GM18511 (cell line): Measurements from ENCODE around the gene TSPAN11.
"Not testable (repeated sequence)": the region's sequence is repeated elsewhere in the genome, so short reads cannot be mapped to it uniquely, and the experiment has no call there.

Source experiments
- ATAC-seq: cut with Tn5 transposase; IDR thresholded peaks from one replicate; pipeline ENCODE4 v1.9.1; 2021; ENCODE audit warnings: mild to moderate bottlenecking, moderate library complexity; ENCODE audit not compliant: unreplicated experiment

The TSPAN11 gene

DNA sequence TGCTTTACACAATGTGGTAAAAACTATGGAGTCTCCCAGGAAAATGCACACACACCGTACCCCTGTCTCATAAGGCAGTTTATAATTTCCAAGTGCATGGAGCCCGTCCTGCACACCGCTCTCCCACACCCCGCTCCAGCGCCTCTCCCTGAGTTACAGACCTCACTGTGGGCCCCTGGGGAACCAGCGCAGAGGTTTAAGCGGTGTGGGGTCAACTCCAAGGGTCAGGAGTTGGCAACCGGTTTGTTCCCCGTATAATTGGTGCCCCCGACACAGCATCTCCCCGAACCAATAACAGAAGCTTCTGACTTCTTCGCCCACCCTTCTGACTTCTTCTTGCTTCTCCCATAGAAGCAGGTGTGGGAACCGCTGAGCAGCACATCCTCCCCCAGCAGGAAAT is 88.7 kb downstream of the TSPAN11 start:
- no peak for ATAC-seq

DNA sequence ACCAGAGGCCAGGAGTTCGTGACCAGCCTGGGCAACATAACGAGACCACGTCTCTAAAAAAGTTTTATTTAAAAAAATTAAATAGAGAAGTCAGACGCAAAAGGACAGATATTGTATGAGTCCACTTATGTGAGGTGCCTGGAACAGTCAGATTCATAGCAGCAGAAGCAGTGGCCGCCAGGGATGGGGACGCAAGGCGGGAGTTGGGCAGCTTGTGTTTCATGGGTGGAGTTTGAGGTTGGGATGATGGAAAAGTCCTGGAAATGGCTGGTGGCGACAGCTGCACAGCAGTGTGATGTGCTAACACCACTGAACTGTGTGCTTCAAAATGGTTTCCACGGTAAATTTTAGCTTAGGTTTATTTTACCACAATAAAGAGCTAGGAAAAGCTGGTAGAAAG is 89.5 kb downstream of the TSPAN11 start:
- no peak for ATAC-seq

DNA sequence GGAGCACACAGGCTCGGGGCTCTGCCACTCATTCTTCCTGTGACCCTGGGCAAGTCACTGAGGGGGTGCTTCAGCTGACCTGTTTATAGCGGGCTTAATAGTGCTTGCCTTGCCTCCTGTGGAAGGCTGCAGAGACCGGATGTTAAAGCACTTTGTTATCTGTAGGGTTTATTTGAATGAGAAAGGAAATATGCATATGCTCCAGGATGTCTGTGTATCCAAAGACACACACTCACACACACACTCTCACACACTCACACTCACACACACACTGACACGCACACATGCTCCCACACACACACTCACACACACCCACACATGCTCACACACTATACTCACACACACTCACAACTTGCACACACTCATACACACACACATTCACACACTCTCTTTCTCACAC is 91.0 kb downstream of the TSPAN11 start:
- ATAC-seq, result no peak

DNA sequence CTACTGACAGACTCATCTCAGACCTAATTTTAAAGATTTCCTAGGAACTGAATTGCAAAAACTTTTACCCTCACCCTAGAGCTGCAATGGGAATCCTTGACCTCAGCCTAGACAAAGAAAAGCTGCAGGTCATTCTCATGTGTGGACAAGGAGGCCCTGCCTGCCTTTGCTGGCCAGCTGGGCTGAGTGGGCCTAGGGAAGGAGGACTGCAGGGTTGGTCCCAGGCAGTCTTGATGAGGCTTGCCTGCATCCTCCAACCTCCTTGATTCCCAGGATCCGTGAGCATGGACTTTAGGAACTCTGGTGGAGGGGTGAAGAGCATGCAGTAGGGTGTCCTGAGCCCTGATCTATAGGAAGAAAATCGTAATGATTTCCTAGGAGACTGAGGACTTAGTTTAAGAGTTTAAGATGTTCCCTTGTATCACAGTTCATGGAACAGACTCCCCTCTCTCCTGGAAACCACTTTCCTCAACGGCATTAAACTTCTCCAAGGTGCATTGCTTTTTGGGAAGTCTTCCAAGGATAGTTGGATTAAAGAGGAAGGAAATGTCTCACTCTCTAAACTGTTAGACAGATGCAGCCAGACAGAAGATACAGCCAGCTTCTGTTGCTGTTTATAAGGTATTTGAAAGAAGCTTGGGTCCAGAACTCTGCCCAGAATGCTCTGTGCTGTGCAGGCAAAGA is 91.7 kb downstream of the TSPAN11 start:
- ATAC-seq, result no peak

DNA sequence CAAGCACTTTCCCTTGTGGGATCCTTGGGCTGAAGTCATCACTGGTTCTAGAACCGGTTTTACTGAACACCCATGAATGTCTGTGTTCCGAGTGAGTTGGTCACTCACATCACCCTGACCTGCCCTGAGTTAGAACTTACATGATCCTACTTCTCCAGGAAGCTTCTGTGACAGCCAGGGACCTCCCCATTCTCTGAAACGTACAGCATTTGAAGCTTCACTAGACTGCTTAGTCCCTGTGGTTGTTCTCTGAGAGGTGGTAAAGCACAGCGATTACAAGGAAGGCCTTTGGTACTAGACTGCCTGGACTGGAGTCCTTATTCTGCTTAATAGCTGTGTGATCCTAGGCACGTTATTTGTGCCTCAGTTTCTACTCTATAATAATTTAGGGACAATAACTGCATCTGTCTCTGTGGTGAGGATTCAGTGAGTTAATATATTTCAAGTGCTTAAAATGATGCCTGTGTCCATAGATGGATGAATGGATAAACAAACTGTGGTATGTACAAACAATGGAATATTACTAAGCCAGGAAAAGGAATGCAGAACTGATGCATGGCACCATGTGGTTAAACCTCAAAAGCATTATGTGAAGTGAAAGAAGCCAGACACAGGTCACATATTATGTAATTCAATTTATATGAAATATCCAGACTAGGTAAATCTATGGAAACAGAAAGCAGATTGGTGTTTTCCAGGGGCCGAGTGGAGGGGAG is 92.4 kb downstream of the TSPAN11 start:
- no peak for ATAC-seq

DNA sequence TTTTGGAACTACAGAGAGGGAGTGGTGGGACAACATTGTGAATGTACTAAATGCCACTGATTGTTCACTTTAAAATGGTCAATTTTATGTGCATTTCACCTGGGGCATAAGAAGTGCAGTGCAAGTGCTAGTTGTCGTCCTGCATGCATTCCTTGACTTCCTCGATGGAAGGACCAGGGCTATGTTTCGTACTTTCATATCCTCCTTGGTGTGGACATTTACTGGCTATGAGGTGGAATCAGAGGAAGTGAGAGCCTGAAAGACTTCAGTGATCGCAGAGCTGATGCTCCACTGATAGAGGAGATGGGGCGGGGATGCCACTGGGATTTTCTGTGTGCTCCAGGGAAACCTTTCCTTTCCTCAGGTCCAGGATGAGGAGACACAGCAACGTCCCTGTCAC is 93.0 kb downstream of the TSPAN11 start:
- ATAC-seq, result no peak

DNA sequence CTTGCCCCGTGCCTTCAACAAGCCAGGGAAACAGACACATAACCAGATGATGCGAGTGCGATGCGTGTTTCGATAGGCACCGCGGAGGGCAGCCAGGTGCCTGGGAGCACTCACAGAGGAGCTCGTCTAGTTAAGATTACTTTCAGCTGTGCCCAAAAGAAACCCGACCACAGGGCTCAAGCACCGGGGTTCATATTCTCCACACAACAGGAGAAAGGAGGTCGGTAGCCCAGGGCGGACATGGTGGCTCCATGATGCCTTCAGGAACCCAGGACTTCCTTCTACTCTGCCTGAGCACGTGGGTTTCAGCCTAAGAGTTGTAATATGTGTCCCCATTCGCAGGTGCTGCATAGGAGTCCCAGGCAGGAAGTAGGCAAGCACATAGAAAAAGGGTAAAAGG is 93.4 kb downstream of the TSPAN11 start:
- ATAC-seq, result no peak

DNA sequence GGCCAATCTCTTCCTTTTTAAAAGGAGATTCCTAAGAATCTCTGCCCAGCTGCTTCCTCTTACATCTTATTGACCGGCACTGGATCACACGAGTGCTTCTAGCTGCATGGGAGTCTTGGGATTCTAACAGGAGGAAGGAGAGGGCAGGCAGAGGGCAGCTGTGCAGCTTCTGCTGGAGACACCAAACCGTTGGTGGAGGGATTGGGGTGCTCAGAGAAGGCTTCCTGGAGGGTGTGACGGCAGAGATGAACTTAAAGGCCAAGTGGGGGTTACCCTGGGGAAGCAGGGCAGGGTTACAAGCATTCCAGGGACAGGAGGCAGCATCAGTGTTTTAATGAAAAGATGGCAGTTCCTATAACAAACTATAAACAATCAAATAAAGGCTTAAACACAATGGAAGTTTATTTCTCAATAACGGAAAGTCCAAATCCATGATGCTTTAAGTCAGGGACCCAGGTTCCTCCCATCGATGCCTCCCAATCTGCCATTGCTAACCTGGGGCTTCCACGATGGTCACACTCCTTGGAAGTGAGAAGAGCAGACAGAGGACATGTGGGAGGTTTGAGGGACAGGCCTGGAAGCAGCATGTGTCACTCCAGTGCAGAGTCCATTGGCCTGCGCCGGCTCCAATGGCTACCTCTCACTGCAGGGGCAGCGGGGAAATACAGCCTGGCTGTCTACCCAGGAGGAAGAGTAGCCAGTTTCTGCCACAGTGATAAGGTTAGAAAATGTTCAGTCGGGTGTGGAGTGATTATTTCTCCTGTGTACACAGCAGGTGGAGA is 94.0 kb downstream of the TSPAN11 start:
- no peak for ATAC-seq

DNA sequence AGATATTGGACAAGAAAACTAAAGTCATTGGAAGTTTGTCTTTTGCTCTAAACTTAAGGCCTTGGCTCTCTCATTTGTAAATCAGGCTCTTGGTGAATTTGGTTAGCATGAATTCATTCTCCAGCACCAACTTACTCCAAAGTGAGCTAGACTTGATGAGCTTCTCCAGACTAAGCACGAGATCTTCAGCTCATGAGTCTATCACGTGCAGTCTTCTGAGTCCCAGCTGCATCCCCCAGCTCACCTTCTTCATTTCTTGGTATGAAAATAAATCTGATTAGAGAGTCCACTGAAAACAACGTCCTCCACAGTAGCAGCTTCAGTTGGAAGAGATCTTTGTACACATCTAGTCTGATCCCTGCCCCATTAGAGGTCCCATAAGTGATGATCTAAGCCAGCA is 94.6 kb downstream of the TSPAN11 start:
- no peak for ATAC-seq

DNA sequence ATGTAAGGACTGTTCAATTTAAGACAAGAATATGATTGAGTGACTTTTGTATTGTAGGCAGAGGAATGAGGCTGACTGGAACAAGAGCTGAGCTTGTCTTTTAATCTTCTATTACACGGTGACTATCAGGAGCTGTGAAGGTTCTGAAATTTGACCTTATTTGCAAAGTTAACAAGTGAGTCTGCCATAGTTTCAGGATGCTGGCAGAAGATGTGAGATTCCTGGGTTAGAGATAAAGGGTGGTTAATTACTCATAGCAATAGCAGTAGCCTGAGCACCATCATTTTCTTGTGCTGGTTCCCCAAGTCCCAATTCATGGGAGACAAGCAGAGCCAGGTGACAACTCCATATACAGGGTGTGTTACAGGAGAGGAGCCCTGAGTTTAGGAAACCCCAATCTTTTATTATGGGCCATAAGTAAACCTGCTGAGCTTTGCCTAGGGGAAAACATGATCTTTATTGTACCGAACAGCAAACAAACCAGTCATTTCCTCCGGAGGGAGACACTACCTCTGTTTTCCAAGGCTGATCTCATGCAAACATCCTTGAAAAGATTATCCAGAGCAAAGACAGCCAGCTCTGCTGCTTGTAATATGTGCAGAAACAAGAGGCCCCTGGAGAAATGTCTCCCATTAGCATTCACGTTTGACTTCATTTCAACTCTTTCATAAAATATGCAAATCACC is 95.4 kb downstream of the TSPAN11 start:
- no peak for ATAC-seq

DNA sequence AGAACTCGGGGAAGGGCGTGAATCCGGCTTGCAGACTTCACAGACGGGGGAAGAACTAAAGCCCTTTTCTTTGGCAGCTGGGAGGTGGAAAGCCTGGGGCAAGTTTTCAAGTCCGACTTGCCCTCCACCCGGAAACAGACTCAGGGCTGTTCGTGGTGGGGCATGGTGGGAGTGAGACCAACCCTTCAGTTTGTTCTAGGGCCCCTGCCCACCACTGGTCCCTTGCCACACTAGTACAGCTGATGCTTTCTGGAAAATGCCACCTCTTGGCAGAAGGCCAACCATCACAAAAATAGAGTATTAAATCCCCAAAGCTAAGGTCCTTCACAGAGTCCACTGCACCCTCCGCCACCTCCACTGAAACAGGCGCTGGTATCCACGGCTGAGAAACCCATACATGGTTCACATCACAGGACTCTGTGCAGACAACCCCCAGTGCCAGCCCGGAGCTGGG is 96.8 kb downstream of the TSPAN11 start:
- ATAC-seq, result no peak

DNA sequence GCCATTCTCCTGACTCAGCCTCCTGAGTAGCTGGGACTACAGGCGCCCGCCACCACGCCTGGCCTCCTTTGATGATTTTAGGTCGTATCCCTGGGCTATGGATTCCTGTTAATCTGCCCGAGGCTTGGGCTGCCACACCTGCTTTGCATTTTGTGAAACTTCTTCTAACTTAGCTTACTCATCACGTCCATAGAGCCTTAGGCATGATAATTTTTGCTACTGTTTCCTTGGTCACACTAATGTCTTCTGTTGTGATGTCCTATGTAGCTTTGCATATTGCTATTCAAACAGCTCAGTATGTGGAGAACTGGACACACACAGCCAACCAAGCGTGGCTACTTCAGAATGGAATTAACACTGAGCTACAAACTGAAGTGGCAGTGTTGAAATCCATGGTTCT is 99.7 kb downstream of the TSPAN11 start:
- no peak for ATAC-seq

DNA sequence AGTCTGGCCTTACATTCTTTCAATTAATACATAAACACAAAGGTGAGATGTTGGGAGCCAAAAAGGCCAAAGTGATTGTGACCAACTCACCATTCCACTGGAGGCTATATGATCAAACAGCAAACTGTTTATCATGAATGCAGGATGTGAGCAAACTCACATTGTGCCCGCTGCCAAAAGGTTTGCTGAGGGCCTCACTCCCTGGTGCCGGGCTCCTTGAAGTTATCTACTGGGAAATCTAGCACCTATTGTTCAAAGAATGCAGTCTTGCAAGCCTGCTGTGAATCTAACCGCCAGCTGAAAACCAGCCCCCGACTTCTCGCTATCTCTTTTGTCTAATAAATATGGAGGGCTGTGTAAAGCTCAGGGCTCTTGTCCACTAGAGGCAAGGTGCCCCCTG is 100.5 kb downstream of the TSPAN11 start:
- not testable (repeated sequence) for ATAC-seq

DNA sequence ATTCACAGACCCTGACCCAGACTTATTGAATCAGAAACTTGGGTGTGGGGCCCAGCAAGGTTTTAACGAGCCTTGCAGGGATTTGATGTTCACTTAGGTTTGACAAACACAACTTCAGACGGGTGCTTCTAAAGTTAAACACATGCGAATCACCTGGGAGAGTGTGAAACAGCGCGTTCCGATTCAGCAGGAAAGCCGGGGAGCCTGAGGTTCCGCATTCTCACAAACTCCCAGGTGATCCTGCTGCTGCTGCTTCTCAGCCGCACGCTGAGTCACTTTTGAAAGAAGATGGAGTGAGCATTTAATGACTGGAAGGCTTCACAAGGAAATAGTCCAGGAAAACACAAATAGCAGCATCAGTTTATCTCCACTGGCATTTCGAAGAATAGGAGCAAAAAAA is 102.9 kb downstream of the TSPAN11 start:
- ATAC-seq, result no peak

DNA sequence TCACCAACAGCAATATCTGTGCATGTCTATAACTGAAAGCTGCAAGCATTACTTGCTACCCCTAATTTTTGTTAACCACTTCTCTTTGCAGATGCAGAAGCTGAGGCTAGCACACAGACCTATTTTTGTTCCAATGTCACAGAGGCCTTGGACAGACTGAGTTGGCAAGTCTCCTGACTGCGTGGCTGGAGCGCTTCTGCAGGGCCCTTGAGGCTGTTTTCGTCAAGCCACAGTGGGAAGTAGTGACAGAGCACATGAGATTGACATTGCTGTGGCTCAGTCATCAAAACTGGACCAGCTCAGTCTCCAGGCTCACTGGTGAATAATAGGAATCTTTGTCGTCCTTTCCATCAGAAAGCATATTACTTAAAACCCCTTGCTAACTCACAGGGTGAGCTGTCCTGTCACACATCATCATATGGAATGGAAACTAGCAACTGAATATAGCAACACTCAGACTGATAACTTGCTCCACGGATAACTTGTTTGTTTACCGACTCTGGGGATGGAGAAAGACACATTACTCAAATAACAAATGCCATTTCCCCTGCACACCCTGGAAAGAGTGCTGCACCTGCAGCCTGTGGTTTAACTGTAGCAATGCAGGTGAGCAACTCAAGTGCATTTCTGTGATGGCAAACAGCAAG is 103.5 kb downstream of the TSPAN11 start:
- no peak for ATAC-seq

DNA sequence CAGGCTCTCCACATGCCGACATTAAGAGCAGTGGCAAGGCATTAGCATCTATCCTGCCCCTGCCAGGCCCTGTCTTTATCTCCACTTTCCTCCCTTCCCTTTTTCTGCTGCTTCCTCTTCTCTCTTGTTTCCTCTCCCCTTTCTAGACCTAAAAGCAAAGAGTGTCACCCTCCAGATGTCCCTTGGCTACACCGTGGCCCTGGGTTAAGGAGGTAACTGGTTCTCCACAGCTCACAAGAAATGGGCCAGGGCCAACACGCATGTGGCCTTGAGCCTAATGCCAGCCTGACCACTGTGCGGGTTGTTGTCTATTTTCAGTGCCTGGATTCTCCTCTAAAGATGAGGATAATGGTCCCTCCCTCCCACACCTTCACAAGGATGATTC is 105.4 kb downstream of the TSPAN11 start:
- no peak for ATAC-seq

DNA sequence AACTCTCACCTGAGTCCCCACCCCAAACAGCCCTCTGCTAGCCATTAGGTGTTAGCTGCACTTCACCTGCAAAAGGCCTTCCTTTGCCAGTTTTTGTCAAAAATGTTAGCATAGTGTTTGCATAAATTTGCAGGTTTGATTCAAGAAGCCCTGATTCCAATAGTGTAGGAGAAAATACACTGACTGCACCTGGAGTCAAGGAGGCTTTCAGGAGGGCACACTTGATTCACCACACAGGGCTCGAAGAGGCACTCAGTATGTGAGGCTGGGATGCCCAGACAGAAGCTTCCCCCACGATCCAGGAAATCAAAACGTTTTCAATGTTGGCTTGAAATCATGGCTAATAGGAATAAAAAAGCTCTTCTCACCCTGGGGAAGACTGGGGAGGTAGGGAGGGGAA is 106.6 kb downstream of the TSPAN11 start:
- ATAC-seq, result no peak

DNA sequence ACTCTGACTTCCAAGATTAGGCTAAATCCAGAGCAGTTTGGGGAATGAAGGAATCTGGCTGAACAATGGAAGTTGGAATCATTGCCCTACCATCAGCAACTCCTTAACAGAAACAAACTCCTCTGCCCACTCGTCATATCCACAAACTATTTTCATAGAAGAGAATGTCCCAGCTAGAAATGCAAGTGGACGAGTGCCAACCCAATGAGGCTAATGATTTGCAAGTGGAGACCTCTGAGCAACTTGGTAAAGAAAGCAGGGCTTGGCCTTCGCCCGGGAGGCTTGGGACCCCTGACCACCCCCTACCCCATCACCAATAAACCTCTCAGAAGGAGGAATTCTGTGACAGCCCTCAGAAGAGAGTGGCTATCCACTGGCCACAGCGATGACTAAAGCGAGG is 107.1 kb downstream of the TSPAN11 start:
- no peak for ATAC-seq

DNA sequence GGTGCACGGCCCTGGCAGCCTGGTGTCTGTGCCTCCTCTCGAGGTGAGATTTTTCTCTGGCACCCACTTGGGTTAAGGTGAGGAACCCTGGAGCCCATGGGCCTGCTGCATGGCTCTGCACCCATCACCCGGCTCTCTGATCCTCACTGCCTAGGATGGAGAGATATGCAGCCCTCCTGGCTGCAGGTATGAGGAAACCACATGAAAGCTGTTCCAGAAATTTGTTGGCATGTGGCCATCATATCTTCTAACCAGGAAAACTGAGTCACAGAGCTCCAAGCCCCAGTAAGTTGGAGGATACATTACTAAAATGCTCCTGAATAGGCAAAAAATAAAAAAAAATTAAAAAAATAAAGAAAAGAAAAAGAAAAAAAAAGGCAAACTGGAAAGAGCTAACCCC is 107.8 kb downstream of the TSPAN11 start:
- no peak for ATAC-seq

DNA sequence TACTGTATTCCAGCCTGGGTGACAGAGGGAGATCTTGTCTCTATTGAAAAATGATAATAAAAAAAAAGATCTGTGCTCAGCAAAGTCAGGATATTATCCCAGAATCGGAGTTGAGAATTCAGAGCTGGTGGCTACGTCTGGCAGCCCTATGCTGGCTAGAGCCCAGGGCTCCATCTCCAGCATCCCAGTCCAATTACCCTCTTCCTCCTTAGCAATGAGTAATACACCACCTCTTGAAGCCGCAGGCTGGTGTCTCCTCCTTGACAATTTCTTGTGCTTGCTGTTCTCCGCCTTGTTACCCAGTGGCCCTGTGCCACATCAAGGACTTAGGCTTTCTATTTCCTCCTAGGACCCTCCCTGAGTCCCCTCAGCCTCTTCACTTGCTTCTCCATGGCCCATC is 108.7 kb downstream of the TSPAN11 start:
- no peak for ATAC-seq
